ENCODE data around the gene ALPG.

ALPG gene

GRCh38 chr2:232435805-232436204 lies 29.2 kb downstream of the ALPG start:
- Histone ChIP-seq H3K4me2 (ENCODE audit: low read length) (no peak overlapping the region), H3K9ac (ENCODE audit: low read length) (no peak overlapping the region), H3K36me3 (ENCODE audit: insufficient read depth, low read length) (no peaks in the 10 kb centered on the region), H2AFZ (ENCODE audit: low read length) (no peak overlapping the region), H3K9me2 (ENCODE audit: low read depth, low read length) (no peaks in the 10 kb centered on the region), H3K27me3 (ENCODE audit: insufficient read depth, low read length) (peaks cover 4% of the 10 kb centered on the region; the same call in 1 of the 2 replicates), H3K9me3 (ENCODE audit: low read length) (no peaks in the 10 kb centered on the region), H3K79me2 (ENCODE audit: insufficient read depth, low read length) (no peaks in the 10 kb centered on the region), H4K20me1 (ENCODE audit: insufficient read depth, low read length) (no peaks in the 10 kb centered on the region), H3K27ac (ENCODE audit: low read depth, low read length, poor library complexity, severe bottlenecking) (no peak overlapping the region), H3K4me1 (ENCODE audit: insufficient read depth, low read length, severe bottlenecking) (no peaks in the 10 kb centered on the region), H3F3A (ENCODE audit: insufficient read depth, low read length) (no peaks in the 10 kb centered on the region), H3K4me3 (ENCODE audit: low read depth, low read length, poor library complexity, severe bottlenecking) (no peak overlapping the region)
- TF ChIP-seq CTCF (IDR thresholded peaks at IDR 0.05; ENCODE audit: low read length) (no peak), EZH2 (IDR thresholded peaks at IDR 0.05; ENCODE audit: borderline replicate concordance, low read length) (no peak)

DNA sequence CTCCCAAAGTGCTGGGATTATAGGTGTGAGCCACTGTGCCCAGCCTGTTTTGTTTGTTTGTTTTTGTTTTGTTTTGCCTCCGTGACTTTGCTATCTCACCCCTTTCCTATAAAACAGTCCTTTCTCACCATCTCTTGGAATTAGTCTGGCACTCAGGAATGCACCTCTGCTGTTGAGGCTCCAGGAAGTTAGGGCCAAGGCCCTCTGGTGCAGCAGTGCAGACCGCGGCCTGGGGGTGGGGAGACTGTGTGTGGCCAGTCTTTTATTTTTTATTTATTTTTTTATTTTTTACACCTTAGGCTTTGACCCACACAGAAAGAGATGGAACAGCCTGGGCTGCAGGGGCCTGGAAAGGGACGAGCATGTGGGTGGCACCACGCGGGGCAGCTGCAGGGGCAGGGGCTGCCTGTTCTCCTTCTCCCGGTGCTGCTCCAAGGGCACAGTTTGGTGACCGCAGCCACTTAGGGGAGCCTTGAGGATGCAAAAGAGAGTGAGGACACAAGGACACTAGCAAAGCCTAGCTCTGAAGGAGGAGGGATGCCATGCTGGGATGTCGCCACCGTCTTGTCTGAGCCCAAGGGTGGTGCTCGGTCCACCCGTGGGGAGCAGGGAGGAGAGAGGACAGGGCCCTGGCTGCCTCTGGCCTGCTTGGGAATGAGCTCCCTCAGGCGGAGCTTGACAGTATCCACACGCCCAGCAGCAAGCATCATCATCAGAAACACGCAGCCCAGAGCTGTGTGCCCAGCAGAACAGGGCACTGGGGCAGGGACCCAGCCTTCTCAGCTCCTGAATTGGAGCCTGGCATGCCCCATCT lies 29.9 kb downstream of the ALPG start:
- Histone ChIP-seq H3K9ac (ENCODE audit: low read length) (no peak overlapping the region), H4K20me1 (ENCODE audit: insufficient read depth, low read length) (no peaks in the 10 kb centered on the region), H3K36me3 (ENCODE audit: insufficient read depth, low read length) (no peaks in the 10 kb centered on the region), H3F3A (ENCODE audit: insufficient read depth, low read length) (no peaks in the 10 kb centered on the region), H3K27me3 (ENCODE audit: insufficient read depth, low read length) (peaks cover 4% of the 10 kb centered on the region; the same call in 1 of the 2 replicates), H3K4me2 (ENCODE audit: low read length) (no peak overlapping the region), H3K4me3 (ENCODE audit: low read depth, low read length, poor library complexity, severe bottlenecking) (no peak overlapping the region), H3K27ac (ENCODE audit: low read depth, low read length, poor library complexity, severe bottlenecking) (no peak overlapping the region), H3K4me1 (ENCODE audit: insufficient read depth, low read length, severe bottlenecking) (no peaks in the 10 kb centered on the region), H3K9me2 (ENCODE audit: low read depth, low read length) (no peaks in the 10 kb centered on the region), H2AFZ (ENCODE audit: low read length) (no peak overlapping the region), H3K79me2 (ENCODE audit: insufficient read depth, low read length) (no peaks in the 10 kb centered on the region), H3K9me3 (ENCODE audit: low read length) (no peaks in the 10 kb centered on the region)
- TF ChIP-seq EZH2 (IDR thresholded peaks at IDR 0.05; ENCODE audit: borderline replicate concordance, low read length) (no peak), CTCF (IDR thresholded peaks at IDR 0.05; ENCODE audit: low read length) (no peak)

- H3K79me2 ChIP-seq (ENCODE audit: insufficient read depth, low read length): no peaks in the 10 kb centered on the region
- no peaks in the 10 kb centered on the region for H3F3A ChIP-seq (ENCODE audit: insufficient read depth, low read length)
- no peak overlapping the region for H3K4me2 ChIP-seq (ENCODE audit: low read length)
- H3K27me3 ChIP-seq (ENCODE audit: insufficient read depth, low read length): peaks cover 4% of the 10 kb centered on the region; the same call in 1 of the 2 replicates
- no peak overlapping the region for H3K9ac ChIP-seq (ENCODE audit: low read length)
- no peak overlapping the region for H3K4me3 ChIP-seq (ENCODE audit: low read depth, low read length, poor library complexity, severe bottlenecking)
- H4K20me1 ChIP-seq (ENCODE audit: insufficient read depth, low read length): no peaks in the 10 kb centered on the region
- no peaks in the 10 kb centered on the region for H3K36me3 ChIP-seq (ENCODE audit: insufficient read depth, low read length)
- no peak overlapping the region for H3K27ac ChIP-seq (ENCODE audit: low read depth, low read length, poor library complexity, severe bottlenecking)
- no peak overlapping the region for H2AFZ ChIP-seq (ENCODE audit: low read length)
- no peaks in the 10 kb centered on the region for H3K9me2 ChIP-seq (ENCODE audit: low read depth, low read length)
- H3K4me1 ChIP-seq (ENCODE audit: insufficient read depth, low read length, severe bottlenecking): no peaks in the 10 kb centered on the region
- H3K9me3 ChIP-seq (ENCODE audit: low read length): no peaks in the 10 kb centered on the region
- TF ChIP-seq EZH2 (IDR thresholded peaks at IDR 0.05; ENCODE audit: borderline replicate concordance, low read length): no peak
- no peak for TF ChIP-seq CTCF (IDR thresholded peaks at IDR 0.05; ENCODE audit: low read length)
Observed at GRCh38 chr2:232437195-232437571, 30.5 kb downstream of the ALPG start.
